IPS-20b (cell line): ENCODE results near the gene PRICKLE2.

ENCODE experiments used
- H3K27ac ChIP-seq: one replicate; pipeline ENCODE4 v1.5.1; 2013; ENCODE audit warnings: low read length
- H3K27me3 ChIP-seq: 2 replicates; pipeline ENCODE4 v1.6.1; 2013; ENCODE audit warnings: mild to moderate bottlenecking, low read length, inconsistent platforms; ENCODE audit not compliant: insufficient read depth
- H3K36me3 ChIP-seq: 2 replicates; pipeline ENCODE4 v1.6.1; 2013; ENCODE audit warnings: low read depth, mild to moderate bottlenecking, inconsistent platforms, low read length, moderate library complexity; ENCODE audit not compliant: insufficient read depth
- H3K4me1 ChIP-seq: 2 replicates; pipeline ENCODE4 v1.6.1; 2013; ENCODE audit warnings: mild to moderate bottlenecking, control low read depth, inconsistent platforms, low read length, moderate library complexity; ENCODE audit not compliant: insufficient read depth
- H3K4me3 ChIP-seq: 2 replicates; pipeline ENCODE4 v1.5.1; 2013; ENCODE audit warnings: mild to moderate bottlenecking, low read length, inconsistent platforms
- H3K9ac ChIP-seq: 2 replicates; pipeline ENCODE4 v1.6.1; 2013; ENCODE audit warnings: low read depth, mild to moderate bottlenecking, inconsistent platforms, low read length, moderate library complexity
- H3K9me3 ChIP-seq: 2 replicates; pipeline ENCODE4 v1.6.1; 2013; ENCODE audit warnings: mild to moderate bottlenecking, low read depth, low read length, inconsistent platforms; ENCODE audit not compliant: insufficient read depth

PRICKLE2 gene

DNA sequence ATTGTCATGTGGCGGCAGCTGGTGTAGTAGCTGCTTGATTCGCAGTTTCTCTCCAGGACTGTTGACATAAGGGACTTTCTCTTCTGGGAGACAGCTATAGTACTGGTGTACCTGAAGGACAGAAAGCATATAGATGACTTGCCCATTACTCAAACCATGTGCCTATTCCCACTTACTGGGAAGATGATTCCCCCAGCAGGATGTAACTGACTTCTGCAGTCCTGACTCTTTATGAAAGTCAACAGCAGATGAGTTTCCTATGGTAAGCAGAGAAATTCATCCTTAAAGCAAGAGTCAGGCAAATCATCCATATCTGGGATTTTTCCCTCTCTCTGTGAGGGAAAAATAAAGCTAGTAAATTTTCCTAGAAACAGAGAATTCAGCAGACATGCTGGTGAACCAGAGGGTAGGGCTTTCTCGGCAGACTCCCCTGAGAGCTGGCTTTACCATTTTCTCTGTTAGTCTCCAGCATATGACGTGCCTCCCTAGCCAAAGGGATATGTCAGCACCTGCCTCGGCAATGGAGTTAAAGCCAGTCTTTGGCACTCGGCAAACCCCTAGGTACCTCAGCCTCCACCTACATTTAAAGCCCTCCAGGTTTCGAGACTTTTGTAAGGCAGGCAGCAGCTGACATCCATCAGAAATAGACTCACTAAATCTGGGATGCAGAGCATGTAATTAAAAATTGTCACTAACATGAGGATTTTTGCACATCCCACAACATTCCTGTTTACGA lies 62.1 kb downstream of the PRICKLE2 start:
- Histone ChIP-seq H3K36me3 (no peaks in the 10 kb centered on the region), H3K4me3 (no peak overlapping the region), H3K27me3 (no peaks in the 10 kb centered on the region), H3K9ac (no peak overlapping the region; the same call in 1 of the 2 replicates), H3K9me3 (no peaks in the 10 kb centered on the region), H3K27ac (no peak overlapping the region), H3K4me1 (peaks cover 41% of the 10 kb centered on the region)

DNA sequence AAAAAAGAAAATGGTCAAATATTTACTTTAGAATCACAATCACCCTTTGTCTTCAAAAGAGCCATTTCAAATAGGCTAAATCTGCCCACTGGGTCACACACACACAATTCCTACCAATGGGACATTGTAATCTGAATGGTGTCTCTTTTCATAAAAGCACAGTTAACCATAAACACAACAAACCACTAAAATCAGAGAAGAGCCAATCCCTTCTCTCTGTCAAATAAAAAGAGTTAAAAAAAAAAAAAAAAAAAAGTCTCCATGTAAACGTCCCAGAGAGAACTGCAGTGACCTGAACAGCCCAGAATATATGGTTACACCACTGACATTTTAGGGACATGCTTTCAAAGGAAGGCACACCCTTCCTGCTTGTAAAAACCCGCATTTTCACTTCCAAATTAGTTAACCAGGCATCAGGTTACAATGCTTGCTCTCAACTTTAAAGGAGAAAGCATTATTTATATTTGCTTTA lies 63.7 kb downstream of the PRICKLE2 start:
- Histone ChIP-seq H3K27ac (no peak overlapping the region), H3K9me3 (no peaks in the 10 kb centered on the region), H3K9ac (no peak overlapping the region), H3K27me3 (no peaks in the 10 kb centered on the region), H3K4me1 (peaks cover 43% of the 10 kb centered on the region), H3K36me3 (no peaks in the 10 kb centered on the region), H3K4me3 (no peak overlapping the region)

DNA sequence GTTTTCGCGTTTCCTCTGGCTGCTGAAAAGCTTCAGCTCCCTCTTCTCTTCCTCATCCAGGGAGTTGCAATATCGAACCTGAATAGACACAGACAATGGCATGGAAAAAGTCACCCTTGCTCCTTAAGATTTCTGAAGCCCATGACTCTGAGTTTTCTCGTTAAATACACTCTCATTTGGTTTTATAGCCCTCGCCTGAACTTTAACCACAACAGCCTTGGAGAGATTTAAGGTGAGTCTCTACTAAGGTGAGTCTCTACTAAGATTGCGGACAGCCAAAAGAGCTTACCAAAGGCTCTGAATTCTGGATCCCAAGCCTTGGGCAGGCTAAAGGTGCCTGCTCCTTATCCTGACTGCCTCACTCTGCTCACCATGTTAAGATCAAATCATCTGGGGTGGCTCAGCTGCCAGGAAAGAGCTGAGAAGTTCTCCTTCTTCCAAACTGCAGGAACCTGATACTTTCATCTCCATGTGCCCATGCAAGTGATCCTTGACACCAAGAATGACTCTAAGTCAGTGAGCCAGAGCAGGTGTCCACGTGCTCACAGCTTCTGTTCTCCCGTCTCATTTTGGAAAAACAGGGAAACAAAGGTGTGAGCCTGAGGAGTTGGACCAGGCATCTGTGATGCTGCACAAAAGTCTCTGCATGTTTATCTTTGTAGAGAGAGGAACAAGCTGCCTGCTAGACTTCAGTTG lies 65.1 kb downstream of the PRICKLE2 start:
- Histone ChIP-seq H3K27ac (no peak overlapping the region), H3K4me3 (no peak overlapping the region), H3K9ac (no peak overlapping the region), H3K9me3 (no peaks in the 10 kb centered on the region), H3K4me1 (peaks cover 48% of the 10 kb centered on the region), H3K36me3 (no peaks in the 10 kb centered on the region), H3K27me3 (no peaks in the 10 kb centered on the region)

DNA sequence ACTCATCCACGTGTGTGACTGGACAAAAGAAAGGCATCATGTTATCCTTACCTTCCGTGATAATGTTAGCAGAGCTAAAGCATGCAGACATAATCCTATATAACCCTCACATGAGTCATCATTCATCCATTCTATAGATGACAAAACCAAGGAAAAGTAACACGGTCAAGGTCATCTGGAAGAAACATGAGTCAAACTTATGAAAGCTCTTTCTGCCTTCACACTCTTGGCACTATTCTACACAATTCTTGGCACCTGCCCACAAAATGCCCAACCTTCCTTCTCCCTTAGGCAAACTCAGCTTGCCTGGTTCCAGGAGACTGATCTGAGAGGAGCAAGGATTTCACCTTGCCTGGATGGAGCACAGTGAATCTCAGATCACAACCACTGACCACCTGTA lies 66.9 kb downstream of the PRICKLE2 start:
- no peak overlapping the region for H3K4me3 ChIP-seq
- no peaks in the 10 kb centered on the region; the same call in 1 of the 2 replicates for H3K36me3 ChIP-seq
- no peak overlapping the region for H3K9ac ChIP-seq
- H3K27ac ChIP-seq = no peak overlapping the region
- no peaks in the 10 kb centered on the region for H3K9me3 ChIP-seq
- peaks cover 42% of the 10 kb centered on the region for H3K4me1 ChIP-seq
- H3K27me3 ChIP-seq = no peaks in the 10 kb centered on the region

DNA sequence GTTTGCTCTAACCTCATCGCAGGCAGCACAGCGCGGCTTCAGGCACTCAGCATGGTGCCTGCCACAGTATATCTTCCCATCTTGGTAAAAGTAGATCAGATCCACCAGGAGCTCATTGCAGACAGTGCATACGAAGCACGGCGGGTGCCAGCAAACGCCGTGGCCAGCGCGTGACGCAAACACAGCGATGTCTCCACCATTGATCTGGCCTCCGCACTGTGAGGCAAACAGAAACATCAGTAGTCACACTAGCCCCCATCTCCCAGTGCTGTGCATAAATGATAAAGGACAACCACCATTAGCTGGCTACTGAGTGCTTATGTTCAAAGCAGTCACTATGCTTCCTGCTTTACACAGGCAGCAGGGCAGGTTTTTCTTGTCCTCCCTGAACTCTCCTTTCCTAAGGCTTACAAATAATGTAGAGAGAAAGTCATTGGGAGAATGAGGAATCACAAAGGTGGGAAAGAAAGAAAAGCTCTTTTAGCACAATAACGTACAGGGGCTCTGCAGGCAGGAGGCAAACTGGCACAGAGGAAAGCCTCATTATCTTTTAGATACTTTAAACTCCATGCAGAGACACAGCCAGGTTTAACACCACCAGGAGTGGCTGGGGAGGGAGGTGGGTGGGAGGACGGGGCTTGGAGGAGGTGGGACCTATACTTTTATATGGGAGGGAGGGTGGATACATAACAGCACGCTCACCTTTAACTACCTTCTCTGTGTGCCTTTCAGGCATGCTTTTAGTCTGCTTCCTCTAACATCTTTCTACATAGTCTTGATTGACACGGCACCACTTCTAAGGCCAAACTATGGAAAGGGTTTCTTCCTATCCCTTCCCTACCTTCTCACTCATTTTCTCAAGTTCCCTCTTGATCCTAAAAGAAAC lies 67.9 kb downstream of the PRICKLE2 start:
- H3K4me1 ChIP-seq = peaks cover 34% of the 10 kb centered on the region
- H3K36me3 ChIP-seq = peaks cover 9% of the 10 kb centered on the region
- peak overlapping the region; percentile 26 for H3K9ac ChIP-seq
- no peaks in the 10 kb centered on the region for H3K27me3 ChIP-seq
- H3K4me3 ChIP-seq = peak overlapping the region; percentile 25; the same call in 1 of the 2 replicates
- H3K27ac ChIP-seq = peak overlapping the region; percentile 6
- H3K9me3 ChIP-seq = no peaks in the 10 kb centered on the region

DNA sequence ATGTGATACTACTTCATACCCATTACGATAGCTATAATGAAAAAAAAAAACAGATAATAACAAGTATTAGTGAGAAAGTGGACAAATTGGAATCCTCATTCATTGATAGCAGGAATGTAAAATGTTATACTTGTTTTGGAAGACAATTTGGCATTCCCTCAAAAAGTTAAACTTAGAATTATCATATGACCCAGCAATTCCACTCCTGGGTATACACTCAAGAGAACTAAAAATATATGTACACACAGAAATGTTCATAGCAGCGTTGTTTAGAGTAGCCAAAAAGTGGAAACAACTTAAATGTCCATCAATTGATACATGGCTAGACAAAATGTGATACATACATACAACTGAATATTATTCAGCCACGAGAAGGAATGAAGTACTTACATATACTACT lies 69.9 kb downstream of the PRICKLE2 start:
- Histone ChIP-seq H3K36me3 (peaks cover 17% of the 10 kb centered on the region), H3K27ac (no peak overlapping the region), H3K4me3 (no peak overlapping the region), H3K4me1 (peaks cover 19% of the 10 kb centered on the region; the same call in 1 of the 2 replicates), H3K9me3 (no peaks in the 10 kb centered on the region), H3K27me3 (no peaks in the 10 kb centered on the region), H3K9ac (no peak overlapping the region)

DNA sequence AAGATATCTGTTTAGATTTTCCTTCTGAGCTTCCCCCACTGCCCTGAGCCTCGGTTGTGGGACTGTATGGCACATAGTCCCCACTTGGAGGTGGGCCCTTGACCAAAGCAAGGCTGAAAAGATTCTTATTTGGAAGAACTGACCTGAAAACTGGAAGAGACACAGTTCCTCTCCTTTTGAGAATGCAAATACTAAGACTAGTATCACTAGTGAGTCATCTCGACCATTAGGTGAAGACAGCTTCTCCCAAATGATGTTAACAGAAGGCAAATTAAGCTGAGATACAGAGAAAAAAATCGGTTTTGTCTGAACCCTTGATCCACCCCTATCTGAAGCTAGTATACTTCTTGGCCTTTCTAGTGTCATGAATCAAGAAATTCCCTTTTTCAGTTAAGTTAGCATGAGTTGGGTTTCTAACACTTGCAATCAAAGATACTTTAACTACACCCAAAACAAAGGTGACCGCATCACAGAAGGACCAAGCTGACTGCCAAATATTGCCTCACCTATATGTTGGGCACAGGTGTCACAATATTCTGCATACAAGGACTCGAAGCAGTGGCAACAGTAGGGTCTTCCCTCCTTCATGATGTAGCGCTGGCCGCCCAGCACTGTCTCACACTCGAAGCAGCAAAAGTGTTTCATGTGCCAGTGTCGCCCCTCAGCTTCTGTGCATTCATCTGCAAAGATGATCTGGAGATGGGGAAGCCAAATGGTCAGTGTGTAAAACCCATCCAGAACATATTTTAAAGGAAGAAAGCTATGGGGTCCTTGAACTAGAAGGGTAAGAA lies 72.4 kb downstream of the PRICKLE2 start:
- no peak overlapping the region for H3K9ac ChIP-seq
- no peaks in the 10 kb centered on the region for H3K27me3 ChIP-seq
- no peak overlapping the region for H3K4me3 ChIP-seq
- no peaks in the 10 kb centered on the region for H3K9me3 ChIP-seq
- H3K4me1 ChIP-seq = peaks cover 16% of the 10 kb centered on the region; the same call in 1 of the 2 replicates
- H3K36me3 ChIP-seq = peaks cover 19% of the 10 kb centered on the region
- H3K27ac ChIP-seq = no peak overlapping the region

DNA sequence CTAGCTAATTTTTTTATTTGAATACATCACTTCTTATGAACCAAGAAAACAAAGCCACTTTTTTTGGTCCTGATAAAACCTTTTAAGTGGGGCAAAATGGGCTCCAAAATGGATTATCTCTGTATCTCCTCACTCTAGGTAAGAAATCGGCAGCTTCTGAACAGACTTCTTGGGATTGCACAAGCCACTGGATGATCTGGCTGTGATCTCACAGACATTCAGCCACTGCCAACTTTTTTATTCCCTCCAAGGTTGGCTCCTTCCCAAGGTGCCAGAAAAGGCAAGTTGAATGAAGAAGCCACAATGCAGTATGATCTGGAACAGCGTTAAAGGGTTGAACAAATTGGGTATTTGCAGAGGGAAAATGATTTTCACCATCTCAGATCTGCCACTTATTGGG lies 73.2 kb downstream of the PRICKLE2 start:
- Histone ChIP-seq H3K4me1 (peaks cover 11% of the 10 kb centered on the region; the same call in 1 of the 2 replicates), H3K4me3 (no peak overlapping the region), H3K27me3 (no peaks in the 10 kb centered on the region), H3K9me3 (no peaks in the 10 kb centered on the region), H3K36me3 (peaks cover 23% of the 10 kb centered on the region), H3K27ac (no peak overlapping the region), H3K9ac (no peak overlapping the region)

DNA sequence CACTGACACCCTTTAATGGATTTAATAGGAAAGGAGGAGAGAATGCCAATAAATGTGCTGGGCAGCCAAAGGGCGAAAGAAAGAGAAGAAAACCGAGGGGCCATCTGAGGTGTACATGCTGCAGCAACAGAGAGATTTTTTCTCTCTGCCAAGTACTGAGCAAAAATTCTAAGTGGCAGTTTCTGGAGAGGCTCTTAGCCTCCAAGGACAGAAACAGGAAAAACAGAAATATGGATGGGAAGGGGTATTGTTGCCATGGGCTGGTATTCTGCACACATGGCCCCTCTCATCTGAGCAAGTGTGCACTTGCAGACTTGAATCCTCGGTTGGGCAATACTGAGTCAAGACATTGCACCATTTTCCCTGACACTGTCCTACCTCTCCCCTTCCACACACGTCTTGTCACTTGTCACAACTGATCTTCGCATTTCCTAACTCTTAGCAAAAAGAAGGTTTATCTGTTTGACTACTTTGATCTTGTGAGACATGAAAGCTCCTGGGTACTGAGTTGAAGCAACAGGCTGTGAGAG lies 73.9 kb downstream of the PRICKLE2 start:
- Histone ChIP-seq H3K4me3 (no peak overlapping the region), H3K27ac (no peak overlapping the region), H3K27me3 (no peaks in the 10 kb centered on the region), H3K4me1 (peaks cover 4% of the 10 kb centered on the region; the same call in 1 of the 2 replicates), H3K9ac (no peak overlapping the region), H3K9me3 (no peaks in the 10 kb centered on the region), H3K36me3 (peaks cover 28% of the 10 kb centered on the region)

DNA sequence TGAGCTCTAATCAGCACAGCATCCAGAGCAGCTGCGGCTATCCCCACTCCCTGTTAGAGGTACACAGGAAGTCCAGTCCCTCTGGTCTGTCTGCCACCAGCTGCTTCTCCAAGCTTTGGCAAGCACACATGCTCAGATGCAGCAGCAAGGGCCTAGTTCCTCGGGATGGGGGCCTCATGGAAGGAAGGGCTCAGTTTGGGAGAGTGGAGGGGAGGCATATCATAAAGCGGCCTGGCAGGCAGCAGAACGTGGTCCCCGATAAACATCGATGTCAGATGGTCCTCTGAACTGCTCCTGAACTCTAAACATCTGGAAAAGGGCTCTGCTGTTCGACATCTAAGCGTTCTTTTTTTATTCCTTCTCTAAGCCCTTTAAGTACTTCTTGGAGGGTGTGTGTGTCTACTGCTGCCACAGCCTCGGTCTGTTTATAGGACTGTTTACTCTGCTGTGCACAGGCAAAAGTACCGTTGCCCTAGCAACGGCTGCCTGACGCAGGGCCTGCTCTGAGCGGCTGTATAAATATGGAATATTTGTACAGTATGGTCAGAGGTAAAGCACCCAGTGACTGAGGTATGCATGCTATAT lies 74.6 kb downstream of the PRICKLE2 start:
- H3K27me3 ChIP-seq = no peaks in the 10 kb centered on the region
- no peaks in the 10 kb centered on the region for H3K4me1 ChIP-seq
- no peak overlapping the region for H3K27ac ChIP-seq
- no peak overlapping the region for H3K9ac ChIP-seq
- H3K9me3 ChIP-seq = no peaks in the 10 kb centered on the region
- peaks cover 28% of the 10 kb centered on the region for H3K36me3 ChIP-seq
- H3K4me3 ChIP-seq = no peak overlapping the region
